RPMI8226 (cell line): ENCODE measurements around the gene DLAT.
"Not testable (repeated sequence)": the region's sequence is repeated elsewhere in the genome, so short reads cannot be mapped to it uniquely, and the experiment has no call there.

Source experiments
- DNase-seq: peaks from one replicate; pipeline ENCODE4 v3.0.0-alpha.2; 2015

The DLAT gene

DNA sequence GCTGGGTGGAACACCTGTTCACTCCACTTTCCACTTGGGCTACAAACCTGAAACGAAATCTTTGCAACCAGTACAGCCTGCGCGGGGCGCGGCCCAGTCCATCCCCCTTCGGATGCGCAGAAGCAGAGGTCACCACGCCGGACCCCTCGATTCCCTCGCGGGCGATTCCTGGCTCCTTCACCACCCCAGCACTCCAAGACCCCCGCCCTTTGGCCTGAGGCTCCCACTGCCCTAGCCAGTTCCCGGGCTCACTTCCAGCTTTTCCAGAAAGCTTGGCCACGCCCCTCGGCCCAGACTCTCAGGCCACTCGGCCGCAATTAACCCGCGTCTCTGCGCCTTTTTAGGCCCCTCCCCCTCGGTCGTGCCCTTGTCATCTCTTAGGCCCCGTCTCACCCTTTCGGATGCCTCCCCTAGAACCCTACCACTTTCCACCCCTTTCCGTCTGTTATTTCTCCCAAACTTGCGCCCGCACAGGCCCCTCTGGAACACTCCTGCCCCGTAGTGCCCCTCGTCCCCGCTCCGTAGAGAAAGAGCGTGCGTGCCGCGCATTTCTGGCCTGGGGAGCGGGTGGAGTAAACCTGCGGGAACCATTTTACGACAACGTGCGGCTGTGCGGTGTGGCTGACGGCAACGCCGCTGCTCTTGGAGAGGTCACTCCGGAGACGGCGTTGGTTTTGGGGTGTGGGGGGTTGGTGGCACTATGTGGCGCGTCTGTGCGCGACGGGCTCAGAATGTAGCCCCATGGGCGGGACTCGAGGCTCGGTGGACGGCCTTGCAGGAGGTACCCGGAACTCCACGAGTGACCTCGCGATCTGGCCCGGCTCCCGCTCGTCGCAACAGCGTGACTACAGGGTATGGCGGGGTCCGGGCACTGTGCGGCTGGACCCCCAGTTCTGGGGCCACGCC, at the start of gene DLAT:
Gene DLAT (plus strand): TSS at position 636 of the 906 bp plus-strand sequence. CDS start 65 bp downstream, at position 701.
- DNase-seq: peak; percentile 96

DNA sequence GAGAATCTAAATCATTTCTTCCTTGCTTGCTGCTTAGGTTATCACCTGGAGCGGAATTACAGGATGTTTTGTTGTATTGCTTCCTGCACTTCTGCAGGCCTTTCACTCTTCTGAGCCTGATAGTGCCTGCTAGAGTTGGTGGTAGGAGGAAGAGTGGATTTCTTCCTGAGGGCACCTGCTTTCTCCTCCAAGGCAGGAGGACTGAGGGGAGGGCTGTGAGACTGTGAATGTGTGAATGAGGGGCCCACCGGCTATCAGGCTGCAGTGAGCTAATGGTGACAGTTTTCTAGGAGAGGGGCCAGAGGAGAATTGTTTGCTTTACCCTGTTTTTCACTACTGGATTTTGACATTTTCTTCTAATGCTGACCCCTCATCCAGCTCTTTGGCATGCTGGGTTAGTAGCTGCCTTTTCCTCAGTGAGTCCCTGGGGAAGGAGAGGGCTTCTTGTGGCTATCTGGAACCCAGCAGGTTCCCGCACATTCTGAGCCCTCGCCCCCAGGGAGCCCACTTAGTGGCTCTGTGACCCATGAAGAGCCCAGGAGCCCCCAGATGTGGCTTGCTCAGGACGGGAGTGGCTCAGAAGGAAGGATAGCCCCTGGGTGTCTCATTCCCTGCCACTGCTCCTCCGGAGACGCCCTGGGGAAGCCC, 49.0 kb upstream of the DLAT start:
- DNase-seq: no peak

DNA sequence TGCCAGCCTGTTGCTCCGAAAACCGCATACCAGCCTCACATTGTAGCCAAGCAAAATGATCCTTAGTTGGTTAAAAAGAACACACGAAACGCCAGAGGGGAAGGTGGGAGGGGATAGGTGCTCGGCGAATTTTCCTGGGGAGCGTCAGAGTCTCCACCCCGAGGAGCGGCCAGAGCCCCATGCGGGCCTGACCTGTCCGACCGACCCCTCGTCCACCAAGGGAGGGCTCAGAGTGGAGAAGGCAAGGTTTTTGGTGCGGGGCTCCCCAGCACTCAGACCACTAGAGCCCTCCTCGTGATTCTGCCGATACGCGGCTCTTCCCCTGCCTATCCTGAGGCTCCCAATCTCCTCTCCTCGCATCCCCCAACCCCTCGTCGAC, 48.5 kb upstream of the DLAT start:
- DNase-seq: no peak

DNA sequence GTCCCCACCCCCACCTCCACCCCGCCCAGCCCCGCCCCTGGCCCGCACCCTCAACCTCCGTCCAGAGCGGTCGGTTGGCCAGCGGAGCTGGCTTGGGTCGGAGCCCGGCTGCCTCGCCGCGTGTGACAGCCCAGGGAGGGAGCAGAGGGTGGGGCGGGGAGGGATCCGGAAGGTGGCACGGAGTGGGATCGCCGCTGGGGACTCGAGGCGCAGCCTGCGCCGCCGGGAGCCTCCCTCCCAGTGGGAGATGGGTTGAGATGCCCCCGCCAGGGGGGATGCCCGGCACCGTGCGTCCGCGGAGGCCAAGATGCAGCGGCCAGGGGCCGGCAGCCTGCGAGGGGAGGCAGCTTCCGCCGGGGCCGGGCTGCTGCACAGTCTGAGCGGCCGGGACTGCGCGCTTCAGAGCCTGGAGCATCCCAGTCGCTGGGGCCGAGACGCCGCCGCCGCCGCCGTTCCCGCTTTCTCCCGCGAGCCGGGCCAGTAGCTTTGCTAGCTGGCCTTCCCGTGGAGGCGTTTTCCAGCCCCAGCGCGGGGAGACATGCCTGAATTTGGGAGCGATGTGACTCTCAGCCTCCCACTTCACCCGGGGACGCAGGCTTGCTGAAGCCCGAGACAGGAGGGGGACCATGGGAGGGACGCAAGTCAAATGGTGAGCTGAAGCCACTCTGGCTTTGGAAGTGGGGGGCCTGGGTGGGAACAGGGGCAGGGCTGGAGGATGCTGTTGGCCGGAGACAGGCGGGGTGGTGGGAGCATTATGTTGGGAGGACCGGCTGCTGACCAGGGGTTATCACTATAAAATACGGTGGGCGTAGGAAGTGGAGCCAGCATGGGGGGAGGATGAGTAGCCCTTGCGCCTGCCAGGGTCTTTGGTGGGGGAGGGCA, 47.8 kb upstream of the DLAT start:
- DNase-seq: no peak

DNA sequence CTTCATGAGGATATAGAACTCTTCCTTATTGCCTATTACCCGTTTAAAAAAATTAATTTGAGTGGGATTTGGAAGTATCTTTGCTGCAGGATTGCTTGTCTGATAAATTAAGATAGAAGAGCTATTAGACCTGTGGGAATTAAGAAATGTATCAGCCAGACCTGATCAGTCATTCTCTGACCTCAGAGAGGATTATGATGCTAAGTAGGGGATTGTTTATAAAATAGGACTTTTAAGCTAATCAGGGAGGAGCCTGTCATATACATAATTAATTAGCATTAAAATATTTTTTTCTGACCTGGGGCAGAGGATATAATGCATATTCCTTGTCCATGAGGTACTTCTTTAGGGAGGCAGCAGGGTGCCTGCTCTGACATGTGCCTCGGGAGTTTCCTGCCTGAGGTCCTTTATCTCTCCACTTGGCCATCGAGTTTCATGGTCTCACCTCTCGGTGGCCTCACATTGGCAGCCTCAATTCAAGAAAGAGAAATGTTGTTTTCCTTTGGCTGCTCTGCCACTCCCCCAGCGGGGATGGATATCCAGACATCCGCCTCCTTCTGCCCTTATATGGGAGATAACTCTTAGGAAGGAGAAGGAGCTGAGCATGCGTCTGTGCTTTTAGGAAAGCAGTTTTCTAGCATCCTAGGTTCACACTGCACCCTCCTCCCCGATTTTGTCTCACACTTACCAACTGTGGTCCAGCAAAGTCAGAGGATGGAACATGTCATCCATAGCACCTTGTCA, 47.0 kb upstream of the DLAT start:
- no peak for DNase-seq

DNA sequence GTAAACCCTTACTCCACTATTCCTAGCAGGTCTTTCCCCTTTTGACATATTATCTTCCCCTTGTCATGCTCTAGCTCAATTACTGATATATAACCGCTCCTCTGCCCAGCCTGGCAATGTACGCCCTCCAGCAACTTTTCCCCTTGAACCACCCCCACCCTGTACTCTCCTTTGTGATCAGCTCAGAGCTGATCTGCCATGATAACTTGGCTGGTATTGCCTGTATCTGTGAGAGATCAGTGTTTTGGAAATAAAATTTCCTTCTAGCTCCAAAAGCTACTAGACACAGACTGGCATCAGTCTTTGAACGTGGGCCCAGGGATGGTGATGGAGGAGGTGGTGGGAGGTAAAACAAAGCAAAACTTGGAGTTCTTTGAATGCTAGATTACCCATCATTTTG, 45.1 kb upstream of the DLAT start:
- no peak for DNase-seq

DNA sequence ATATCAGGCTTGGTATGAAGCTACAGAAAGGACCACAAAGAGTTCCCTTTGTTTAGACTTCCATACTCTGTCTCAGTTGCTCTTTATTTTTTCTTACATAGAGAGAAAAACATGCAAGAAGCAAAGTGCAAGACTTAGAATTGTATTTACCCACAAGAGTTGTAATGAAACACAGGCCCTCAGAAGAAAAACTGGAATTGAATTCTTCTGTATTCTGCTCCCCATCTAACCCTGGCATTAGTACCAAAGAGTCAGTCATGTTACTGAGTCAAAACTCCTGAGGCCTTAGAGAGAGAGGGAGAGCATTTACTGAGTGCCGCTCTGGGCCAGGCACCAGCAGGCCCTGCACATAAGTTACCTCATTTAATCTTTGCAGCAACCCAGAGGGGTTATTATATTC, 43.9 kb upstream of the DLAT start:
- DNase-seq: no peak

DNA sequence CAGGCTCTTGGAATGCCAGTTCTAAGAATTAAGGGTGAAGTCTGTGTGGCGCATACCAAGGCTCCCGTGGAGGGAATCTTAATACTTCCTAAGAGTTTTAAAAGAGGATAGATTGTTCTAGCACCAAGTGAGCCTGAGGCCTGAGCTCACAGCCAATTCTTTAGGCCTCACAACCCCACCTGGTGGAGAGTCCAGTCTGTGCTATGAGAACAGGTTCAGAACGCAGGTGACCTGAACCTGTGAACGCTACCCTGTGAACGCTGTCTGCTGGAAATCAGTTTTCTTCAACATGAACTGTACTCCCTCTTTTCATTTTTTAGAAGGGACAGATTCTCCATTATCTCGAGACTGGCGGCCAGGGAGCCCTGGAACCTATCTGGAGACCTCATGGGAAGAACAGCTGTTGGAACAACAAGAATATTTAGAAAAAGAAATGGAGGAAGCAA, 43.2 kb upstream of the DLAT start:
- peak; percentile 82 for DNase-seq

DNA sequence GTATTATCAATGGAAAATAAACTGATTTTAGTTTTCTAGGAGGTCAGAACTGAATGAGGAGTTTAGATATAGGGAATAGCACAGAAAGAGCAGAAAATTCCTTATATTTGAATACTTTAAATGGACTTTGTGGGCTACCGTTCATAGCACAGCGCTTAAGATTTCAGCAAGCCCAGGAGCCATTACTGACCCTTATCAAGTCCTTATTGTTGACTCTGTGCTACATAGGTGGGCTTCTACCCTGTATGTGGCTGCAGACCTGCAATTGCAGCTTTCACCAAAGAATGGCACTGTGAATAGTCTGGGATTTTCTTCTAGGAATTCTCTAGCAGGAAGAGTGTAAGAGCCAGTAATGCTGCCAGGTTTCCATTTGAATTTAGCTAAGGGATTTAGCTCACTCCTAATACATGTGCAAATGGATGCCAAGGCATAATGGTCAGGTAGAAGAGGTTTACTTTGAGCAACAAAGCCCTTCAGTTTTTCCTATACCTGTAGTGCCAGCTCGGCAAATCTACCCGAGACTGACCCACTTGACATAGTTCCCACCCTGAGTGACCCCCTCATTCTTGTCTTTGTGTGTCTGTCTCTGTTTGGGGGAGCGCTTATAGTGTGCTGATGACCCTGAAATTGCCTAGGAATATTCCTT, 42.5 kb upstream of the DLAT start:
- no peak for DNase-seq

DNA sequence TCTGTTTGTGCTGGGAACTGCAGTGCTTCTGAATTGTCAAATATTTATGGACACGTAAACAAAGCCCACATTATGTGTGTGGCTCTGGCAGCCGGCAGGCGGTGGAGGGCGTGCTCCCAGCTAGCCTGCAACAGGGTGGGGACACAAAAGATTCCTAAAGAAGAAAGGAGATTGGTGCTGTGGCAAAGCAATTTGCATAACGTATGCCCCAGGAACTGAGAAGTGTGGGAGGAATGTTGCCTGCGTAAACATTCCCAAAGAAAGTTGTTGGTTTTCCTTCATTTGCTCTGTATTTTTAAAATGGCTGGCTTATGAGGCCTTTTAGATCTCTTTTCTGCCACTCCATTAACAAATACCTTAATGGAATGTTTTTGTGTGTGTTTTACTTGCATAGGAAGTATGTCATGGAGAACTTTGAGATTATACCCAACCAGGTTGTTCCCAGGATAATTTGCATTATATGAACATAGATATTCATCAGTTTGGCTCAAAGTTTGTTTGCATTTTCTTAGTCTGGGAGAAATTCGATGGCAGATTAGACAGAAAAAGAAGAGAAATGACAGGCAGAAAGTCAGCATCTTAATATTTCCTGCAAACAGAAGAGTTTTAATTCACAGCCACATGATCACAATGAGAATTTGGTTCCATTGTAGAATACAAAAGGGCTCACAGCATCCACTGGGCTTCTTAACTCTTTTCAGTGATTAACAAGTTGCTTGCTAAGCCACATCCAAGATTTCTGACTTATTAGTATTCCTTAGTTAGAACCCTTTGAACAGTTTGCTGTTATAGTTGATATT, 41.8 kb upstream of the DLAT start:
- no peak for DNase-seq

DNA sequence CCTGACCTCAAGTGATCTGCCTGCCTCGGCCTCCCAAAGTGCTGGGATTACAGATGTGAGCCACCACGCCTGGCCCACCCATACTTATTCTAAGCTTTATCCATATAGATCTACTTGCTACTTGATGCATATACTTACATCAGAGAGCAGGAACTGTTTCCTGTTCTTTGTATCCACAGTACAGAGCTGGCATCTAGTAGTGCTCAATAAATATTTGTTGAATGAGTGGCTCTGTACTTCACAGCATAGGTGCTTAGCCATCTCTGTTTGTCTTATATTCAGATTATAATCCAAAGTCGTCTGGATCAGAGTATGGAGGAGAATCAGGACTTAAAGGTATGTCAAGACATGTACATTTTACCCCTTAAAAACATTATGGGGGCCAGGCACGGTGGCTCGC, 38.6 kb upstream of the DLAT start:
- DNase-seq: no peak

DNA sequence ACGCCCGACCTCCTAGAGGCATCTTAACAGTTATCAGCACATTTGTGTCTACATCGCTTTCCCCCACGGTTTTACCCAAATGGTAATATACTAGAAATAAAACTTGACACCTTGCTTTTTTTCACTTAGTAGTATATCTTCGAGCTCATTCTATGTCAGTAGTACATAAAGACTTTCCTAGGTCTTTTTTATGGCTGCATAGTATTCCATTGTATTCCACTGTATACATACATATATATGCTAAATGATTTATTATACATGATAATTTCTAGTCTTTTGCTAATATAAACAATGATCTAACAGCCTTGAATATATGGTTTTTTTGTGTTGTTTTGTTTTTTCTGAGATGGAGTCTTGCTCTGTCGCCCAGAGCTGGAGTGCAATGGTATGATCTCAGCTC, 34.8 kb upstream of the DLAT start:
- no peak for DNase-seq

DNA sequence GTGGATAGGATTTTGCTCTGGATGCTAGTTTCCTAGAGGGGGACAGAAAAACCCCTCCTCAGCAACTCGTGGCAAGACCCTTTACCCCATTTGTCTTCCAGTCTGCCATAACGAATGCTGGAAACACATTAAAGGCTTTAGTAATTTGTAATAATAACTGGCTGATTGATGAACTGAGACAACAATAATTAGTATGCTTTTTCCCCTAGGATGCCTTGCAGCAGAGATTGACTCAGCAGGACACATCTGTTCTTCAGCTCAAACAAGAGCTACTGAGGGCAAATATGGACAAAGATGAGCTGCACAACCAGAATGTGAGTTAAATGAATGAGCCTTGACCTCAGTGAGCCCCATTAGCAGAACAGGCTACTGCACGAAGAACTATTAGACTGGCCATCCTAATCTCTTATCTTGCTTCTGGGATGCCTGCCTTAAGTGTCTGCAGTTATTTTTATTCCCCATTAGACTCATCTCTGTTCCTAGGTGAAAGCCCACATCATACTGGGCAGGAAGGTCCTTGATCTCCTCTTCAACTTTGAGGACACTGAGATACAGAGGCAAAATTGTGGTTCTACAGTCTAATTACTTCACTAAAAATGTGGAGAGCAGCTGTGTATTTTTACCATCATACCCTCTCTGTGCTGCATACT, 32.9 kb upstream of the DLAT start:
- no peak for DNase-seq

DNA sequence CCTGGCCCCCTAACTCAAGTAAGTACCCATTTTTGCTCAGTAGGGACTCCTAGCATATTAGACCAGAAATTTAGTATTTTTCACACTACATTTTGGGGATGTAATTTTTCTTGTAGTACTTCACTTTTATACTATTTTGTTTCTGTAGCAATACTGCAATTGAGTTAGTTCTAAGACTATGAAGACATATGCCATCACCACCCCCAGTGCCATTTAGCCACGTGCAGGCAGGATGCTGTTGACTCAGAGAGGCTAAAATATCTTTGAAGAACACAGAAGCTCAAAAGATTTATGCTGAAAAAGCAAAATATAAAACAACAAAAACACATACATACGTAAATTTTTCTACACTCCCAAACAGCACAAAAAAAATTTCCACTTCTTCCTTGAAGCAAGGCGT, 29.1 kb upstream of the DLAT start:
- no peak for DNase-seq

DNA sequence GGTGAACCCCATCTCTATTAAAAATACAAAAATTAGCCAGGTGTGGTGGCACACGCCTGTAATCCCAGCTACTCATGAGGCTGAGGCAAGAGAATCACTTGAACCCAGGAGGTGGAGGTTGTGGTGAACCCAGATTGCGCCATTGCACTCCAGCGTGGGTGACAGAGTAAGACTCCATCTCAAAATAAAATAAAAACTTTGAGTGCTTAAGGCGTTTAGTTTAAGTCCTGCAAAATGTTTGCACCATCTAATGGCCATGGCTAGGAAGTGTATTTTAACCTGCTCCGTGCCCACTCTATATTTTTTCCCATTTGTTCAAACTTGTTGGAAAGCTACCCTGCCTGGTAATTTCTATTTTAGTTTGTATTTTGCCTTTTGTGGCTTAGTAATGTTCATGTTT, 28.5 kb upstream of the DLAT start:
- not testable (repeated sequence) for DNase-seq

DNA sequence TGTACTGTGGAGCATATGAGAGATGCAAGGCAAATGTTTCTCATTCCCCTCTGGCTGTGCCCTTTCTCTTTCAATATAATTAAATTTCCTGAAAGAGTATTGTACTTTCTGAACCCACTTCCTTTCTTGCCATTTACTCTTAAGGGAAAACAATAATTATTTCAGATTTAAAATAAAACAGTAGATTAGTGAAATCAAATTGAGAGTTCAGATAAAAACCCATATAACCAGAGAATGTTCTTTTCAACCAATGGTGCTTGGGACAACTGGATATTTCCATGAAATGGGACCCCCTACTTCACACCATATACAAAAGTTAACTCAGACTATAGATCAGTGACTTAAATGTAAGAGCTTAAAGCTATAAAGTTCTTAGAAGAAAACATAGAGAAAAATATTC, 26.1 kb upstream of the DLAT start:
- DNase-seq: no peak

DNA sequence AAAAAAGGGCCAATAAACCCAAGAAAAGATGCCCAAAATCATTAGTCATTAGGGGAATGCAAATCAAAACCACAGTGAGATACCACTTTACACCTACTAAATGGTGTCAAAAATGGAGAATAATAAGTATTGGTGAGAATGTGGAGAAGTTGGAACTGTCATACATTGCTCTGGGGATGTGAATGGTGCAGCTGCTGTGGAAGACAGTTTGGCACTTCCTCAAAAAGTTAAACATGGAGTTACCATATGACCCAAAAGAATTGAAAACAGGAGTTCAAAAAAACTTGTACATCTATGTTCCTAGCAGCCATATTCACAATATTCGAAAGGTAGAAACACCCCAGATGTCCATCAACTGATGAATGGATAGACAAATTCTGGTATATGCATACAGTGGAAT, 24.5 kb upstream of the DLAT start:
- no peak for DNase-seq

DNA sequence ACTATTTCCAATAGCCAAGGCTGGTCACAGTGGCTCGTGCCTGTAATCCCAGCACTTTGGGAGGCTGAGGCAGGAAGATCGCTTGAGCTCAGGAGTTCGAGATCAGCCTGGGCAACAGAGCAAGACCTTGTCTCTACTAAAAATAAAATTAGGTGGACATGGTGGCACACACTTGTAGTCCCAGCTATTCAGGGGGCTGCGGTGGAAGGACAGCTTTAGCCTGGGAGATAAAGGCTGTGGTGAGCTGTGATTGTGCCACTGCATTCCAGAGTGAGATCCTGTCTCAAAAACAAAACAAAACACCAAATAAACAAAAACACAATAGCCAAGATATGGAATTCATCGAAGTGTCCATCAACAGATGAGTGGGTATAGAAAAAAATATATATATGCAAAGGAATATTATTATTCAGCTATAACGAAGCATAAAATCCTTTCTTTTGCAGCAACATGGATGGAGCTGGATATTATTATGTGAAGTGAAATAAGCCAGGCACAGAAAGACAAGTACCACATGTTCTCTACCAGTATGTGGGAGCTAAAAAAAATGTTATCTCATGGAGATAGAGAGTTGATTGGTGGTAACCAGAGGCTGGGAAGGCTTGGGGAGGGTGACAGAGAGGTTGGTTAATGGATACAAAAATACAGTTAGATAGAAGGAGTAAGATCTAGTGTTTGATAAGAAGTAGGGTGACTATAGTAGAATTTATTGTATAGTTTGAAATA, 22.6 kb upstream of the DLAT start:
- no peak for DNase-seq

DNA sequence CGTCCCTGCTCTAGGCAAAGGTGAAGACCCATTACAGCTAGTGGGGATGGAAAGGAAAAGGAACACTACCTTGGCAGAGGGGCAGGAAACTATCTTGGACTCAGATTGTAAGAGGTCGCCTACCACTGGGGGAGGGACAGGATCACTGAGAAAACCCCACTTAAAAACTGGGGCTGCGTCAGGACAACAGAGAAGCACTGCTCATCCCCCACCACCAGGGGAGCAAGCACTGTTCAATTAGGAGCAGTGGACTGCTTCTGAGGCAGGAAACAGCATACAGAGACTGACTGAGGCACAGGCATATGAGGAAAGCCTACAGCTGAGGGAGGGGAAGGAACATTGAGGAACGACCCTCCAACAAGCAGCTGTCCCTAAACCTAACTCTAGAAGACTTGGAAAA, 20.8 kb upstream of the DLAT start:
- DNase-seq: no peak
